HL-60 (cell line): ENCODE results near the gene BDP1.
"Not testable (repeated sequence)": the region's sequence is repeated elsewhere in the genome, so short reads cannot be mapped to it uniquely, and the experiment has no call there.

Source experiments
- CTCF ChIP-seq: IDR thresholded peaks from one replicate; pipeline ENCODE4 v1.5.1; 2011; ENCODE audit warnings: low read length, control low read depth, inconsistent platforms; ENCODE audit not compliant: insufficient read depth
- GABPA ChIP-seq: IDR thresholded peaks from 2 replicates; pipeline ENCODE4 v1.6.1; 2012; ENCODE audit warnings: low read depth
- POLR2AphosphoS5 ChIP-seq: IDR thresholded peaks from 2 replicates; pipeline ENCODE4 v1.6.1; 2012; ENCODE audit warnings: low read depth
- SPI1 ChIP-seq: IDR thresholded peaks from 2 replicates; pipeline ENCODE4 v1.6.1; 2012; ENCODE audit warnings: low read depth, mild to moderate bottlenecking, borderline replicate concordance
- TF ChIP-seq, protein P1 (sequence below): IDR thresholded peaks from 2 replicates; pipeline ENCODE4 v1.6.1; 2012; ENCODE audit warnings: low read depth; ENCODE audit not compliant: insufficient replicate concordance

DNA sequence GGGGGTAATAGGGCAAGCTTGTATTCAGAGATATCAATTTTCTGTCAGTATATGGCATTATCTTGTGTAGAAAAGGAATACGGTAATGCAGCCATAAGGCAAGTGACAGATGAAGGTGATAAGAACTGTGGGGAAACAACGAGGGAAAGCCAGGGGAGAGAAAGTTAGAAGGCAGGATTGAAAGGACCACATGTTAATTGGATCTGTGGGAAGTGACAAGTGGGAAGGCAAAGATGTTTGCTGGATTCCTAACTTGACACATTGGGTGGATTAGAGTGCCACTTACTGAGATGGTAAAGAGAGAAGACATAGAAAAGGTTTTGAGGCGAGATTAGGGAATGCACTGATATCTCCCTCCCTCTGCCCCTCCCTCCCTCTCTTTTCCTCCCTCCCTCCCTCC is 20.6 kb upstream of the BDP1 start:
- TF ChIP-seq POLR2AphosphoS5, CTCF, GABPA, SPI1: not testable (repeated sequence)
- TF ChIP-seq, protein P1, sequence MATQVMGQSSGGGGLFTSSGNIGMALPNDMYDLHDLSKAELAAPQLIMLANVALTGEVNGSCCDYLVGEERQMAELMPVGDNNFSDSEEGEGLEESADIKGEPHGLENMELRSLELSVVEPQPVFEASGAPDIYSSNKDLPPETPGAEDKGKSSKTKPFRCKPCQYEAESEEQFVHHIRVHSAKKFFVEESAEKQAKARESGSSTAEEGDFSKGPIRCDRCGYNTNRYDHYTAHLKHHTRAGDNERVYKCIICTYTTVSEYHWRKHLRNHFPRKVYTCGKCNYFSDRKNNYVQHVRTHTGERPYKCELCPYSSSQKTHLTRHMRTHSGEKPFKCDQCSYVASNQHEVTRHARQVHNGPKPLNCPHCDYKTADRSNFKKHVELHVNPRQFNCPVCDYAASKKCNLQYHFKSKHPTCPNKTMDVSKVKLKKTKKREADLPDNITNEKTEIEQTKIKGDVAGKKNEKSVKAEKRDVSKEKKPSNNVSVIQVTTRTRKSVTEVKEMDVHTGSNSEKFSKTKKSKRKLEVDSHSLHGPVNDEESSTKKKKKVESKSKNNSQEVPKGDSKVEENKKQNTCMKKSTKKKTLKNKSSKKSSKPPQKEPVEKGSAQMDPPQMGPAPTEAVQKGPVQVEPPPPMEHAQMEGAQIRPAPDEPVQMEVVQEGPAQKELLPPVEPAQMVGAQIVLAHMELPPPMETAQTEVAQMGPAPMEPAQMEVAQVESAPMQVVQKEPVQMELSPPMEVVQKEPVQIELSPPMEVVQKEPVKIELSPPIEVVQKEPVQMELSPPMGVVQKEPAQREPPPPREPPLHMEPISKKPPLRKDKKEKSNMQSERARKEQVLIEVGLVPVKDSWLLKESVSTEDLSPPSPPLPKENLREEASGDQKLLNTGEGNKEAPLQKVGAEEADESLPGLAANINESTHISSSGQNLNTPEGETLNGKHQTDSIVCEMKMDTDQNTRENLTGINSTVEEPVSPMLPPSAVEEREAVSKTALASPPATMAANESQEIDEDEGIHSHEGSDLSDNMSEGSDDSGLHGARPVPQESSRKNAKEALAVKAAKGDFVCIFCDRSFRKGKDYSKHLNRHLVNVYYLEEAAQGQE, result not testable (repeated sequence)
